Activated CD4-positive, CD25-positive, alpha-beta regulatory T cell (primary cell): Measurements from ENCODE around the gene DNAJB11.
"Not testable (repeated sequence)": the region's sequence is repeated elsewhere in the genome, so short reads cannot be mapped to it uniquely, and the experiment has no call there.

Experiments
- DNase-seq, 4 experiments: peaks; one replicate each; lab custom pipeline; 2025; lab: John Stamatoyannopoulos, UW

DNAJB11 gene

GRCh38 chr3:186552408-186553031, 18.0 kb upstream of the DNAJB11 start:
- no peak for DNase-seq

GRCh38 chr3:186564586-186564985, 5.9 kb upstream of the DNAJB11 start:
- no peak for DNase-seq

- no peak for DNase-seq
These were observed 3.8 kb upstream of the DNAJB11 start for GRCh38 chr3:186566772-186567071.

- peak; percentile 89 to 96 (median 90) for DNase-seq
These were observed 3.2 kb upstream of the DNAJB11 start, which contains the start of gene TBCCD1 for GRCh38 chr3:186567072-186567921. Gene TBCCD1 (minus strand): TSS chr3:186567339. CDS start chr3:186564329, 3,010 bp downstream.

GRCh38 chr3:186569361-186569760, 1.2 kb upstream of the DNAJB11 start:
- not testable (repeated sequence) for DNase-seq

GRCh38 chr3:186569779-186570095, 783 bp upstream of the DNAJB11 start:
- DNase-seq = no peak

- DNase-seq = no peak
These were observed 572 bp downstream of the DNAJB11 start for GRCh38 chr3:186570941-186571643.

GRCh38 chr3:186571644-186572013, 1.1 kb downstream of the DNAJB11 start:
- no peak for DNase-seq

GRCh38 chr3:186577521-186577920, 7.0 kb downstream of the DNAJB11 start:
- no peak for DNase-seq

GRCh38 chr3:186580785-186581184, 10.3 kb downstream of the DNAJB11 start:
- DNase-seq = no peak

- DNase-seq = no peak
These were observed 12.0 kb downstream of the DNAJB11 start for GRCh38 chr3:186582541-186582940.

GRCh38 chr3:186583831-186584230, 13.3 kb downstream of the DNAJB11 start:
- no peak for DNase-seq

- not testable (repeated sequence) for DNase-seq
These were observed 15.7 kb downstream of the DNAJB11 start for GRCh38 chr3:186586245-186586644.

GRCh38 chr3:186587183-186587582, 16.7 kb downstream of the DNAJB11 start:
- no peak for DNase-seq

GRCh38 chr3:186588632-186589031, 18.1 kb downstream of the DNAJB11 start:
- no peak for DNase-seq

- no peak for DNase-seq
These were observed 18.6 kb downstream of the DNAJB11 start for GRCh38 chr3:186589121-186589520.

- no peak for DNase-seq
These were observed 19.5 kb downstream of the DNAJB11 start for GRCh38 chr3:186589856-186590579.

- DNase-seq = no peak
These were observed 20.2 kb downstream of the DNAJB11 start for GRCh38 chr3:186590580-186591295.

- no peak for DNase-seq
These were observed 22.2 kb downstream of the DNAJB11 start for GRCh38 chr3:186592682-186593081.

- no peak for DNase-seq
These were observed 23.3 kb downstream of the DNAJB11 start for GRCh38 chr3:186593862-186594261.

- no peak for DNase-seq
These were observed 24.1 kb downstream of the DNAJB11 start for GRCh38 chr3:186594591-186595113.
